NCI-H1092 (cell line): ENCODE data around the gene EWSR1.

Source experiments
- DNase-seq: peaks from one replicate; lab custom pipeline; 2025; lab: John Stamatoyannopoulos, UW

EWSR1 gene

GRCh38 chr22:29306835-29307595 is 38.9 kb downstream of the EWSR1 start:
- no peak for DNase-seq

- no peak for DNase-seq
These were observed 39.6 kb downstream of the EWSR1 start for GRCh38 chr22:29307596-29308147.

- DNase-seq = no peak
These were observed 40.2 kb downstream of the EWSR1 start for GRCh38 chr22:29308148-29308790.

GRCh38 chr22:29308791-29309262 is 40.8 kb downstream of the EWSR1 start:
- DNase-seq = no peak

GRCh38 chr22:29309332-29310064 is 41.4 kb downstream of the EWSR1 start:
- DNase-seq = no peak

GRCh38 chr22:29310065-29310862 is 42.2 kb downstream of the EWSR1 start:
- DNase-seq = no peak

GRCh38 chr22:29310863-29311339 is 42.8 kb downstream of the EWSR1 start:
- DNase-seq = no peak

GRCh38 chr22:29311464-29312217 is 43.6 kb downstream of the EWSR1 start:
- no peak for DNase-seq

GRCh38 chr22:29312218-29313125 is 44.4 kb downstream of the EWSR1 start:
- DNase-seq = no peak

- DNase-seq = no peak
These were observed 45.1 kb downstream of the EWSR1 start for GRCh38 chr22:29313126-29313575.

GRCh38 chr22:29313576-29314466 is 45.8 kb downstream of the EWSR1 start:
- DNase-seq = no peak

- DNase-seq = no peak
These were observed 46.6 kb downstream of the EWSR1 start for GRCh38 chr22:29314537-29315285.

- DNase-seq = no peak
These were observed 47.4 kb downstream of the EWSR1 start, which contains the start of gene RASL10A for GRCh38 chr22:29315286-29316140. RASL10A (minus strand) TSS chr22:29315697; CDS start chr22:29315246, 451 bp downstream.

GRCh38 chr22:29316141-29316828 is 48.2 kb downstream of the EWSR1 start:
- no peak for DNase-seq

GRCh38 chr22:29317827-29318454 is 49.9 kb downstream of the EWSR1 start:
- no peak for DNase-seq

GRCh38 chr22:29319072-29319471 is 51.0 kb downstream of the EWSR1 start:
- no peak for DNase-seq
